ENCODE data around the gene THAP8.

Gene THAP8

DNA sequence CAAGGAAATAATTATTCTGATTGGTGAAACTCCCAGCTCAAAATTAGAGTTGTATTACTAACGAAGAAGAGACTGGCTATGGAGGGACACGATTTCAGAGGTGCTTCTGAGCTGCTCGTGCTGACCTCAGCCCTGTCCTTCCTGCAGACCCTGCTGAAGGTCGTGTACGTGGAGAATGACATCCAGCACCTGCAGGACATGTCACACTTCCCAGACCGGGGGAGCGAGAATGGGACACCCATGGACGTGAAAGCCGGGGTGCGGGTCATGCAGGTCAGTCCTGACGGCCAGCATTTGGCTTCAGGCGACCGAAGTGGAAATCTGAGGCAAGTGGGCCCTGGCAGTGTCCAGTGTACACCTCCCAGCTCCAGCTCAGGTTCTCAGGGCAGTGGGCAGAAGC is 28.8 kb upstream of the THAP8 start:
- no peak for DNase-seq
- ATAC-seq (ENCODE audit: insufficient read depth, low read depth): no peak

DNA sequence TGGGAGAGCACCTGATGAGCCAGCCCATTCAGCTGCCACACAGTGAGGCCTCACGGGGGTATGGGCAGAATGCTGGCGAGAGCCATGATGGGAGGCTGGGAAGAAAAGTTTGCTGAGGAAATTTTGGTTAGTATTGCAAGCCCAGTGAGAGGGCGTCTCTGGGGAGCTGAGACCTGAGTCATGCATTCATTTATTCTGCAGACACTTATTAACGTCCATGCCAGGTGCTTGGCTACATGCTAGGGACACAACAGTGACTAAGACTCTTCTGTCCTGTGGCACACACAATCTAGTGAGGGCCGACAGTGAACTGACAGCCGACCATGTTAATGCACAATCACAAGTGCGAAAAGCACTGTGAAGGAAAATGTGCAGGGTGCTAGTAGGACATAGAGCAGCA is 27.8 kb upstream of the THAP8 start:
- TF ChIP-seq CTCF (IDR thresholded peaks at IDR 0.05; ENCODE audit: borderline replicate concordance, extremely low read depth, low read length, poor library complexity, severe bottlenecking) (no peak), EZH2 (IDR thresholded peaks at IDR 0.05; ENCODE audit: borderline replicate concordance, low read depth, low read length, severe bottlenecking) (no peak)
- H3K79me2 ChIP-seq (ENCODE audit: insufficient read depth, low read length): peaks cover 10% of the 10 kb centered on the region
- H3K27ac ChIP-seq (ENCODE audit: low read length): no peak overlapping the region
- H3K4me3 ChIP-seq (ENCODE audit: low read depth in 1 of 2, low read length in 2 of 2): no peak overlapping the region
- DNase-seq: no peak
- ATAC-seq (ENCODE audit: insufficient read depth, low read depth): no peak
- H3K4me1 ChIP-seq (ENCODE audit: insufficient read depth, low read length): no peaks in the 10 kb centered on the region
- H2AFZ ChIP-seq (ENCODE audit: low read depth, low read length): no peak overlapping the region
- no peak overlapping the region for H3K4me2 ChIP-seq (ENCODE audit: insufficient read depth, low read length)
- peaks cover 91% of the 10 kb centered on the region for H3K36me3 ChIP-seq (ENCODE audit: insufficient read depth, low read length)
- H3K9me3 ChIP-seq (ENCODE audit: insufficient read depth, low read length, severe bottlenecking): no peaks in the 10 kb centered on the region
- H3K9ac ChIP-seq (ENCODE audit: low read depth, low read length): no peak overlapping the region
- no peaks in the 10 kb centered on the region for H3K27me3 ChIP-seq (ENCODE audit: insufficient read depth, low read length, poor library complexity)
- peaks cover 16% of the 10 kb centered on the region for H4K20me1 ChIP-seq (ENCODE audit: insufficient read depth, low read length)

More for the DNA sequence above, 28.8 kb upstream of the THAP8 start:
- Histone ChIP-seq H3K4me1 (ENCODE audit: insufficient read depth, low read length) (no peaks in the 10 kb centered on the region), H3K27me3 (ENCODE audit: insufficient read depth, low read length, poor library complexity) (no peaks in the 10 kb centered on the region), H3K9me3 (ENCODE audit: insufficient read depth, low read length, severe bottlenecking) (no peaks in the 10 kb centered on the region), H3K79me2 (ENCODE audit: insufficient read depth, low read length) (peaks cover 5% of the 10 kb centered on the region), H4K20me1 (ENCODE audit: insufficient read depth, low read length) (peaks cover 16% of the 10 kb centered on the region), H3K27ac (ENCODE audit: low read length) (no peak overlapping the region), H3K36me3 (ENCODE audit: insufficient read depth, low read length) (peaks cover 90% of the 10 kb centered on the region), H2AFZ (ENCODE audit: low read depth, low read length) (no peak overlapping the region), H3K4me2 (ENCODE audit: insufficient read depth, low read length) (no peak overlapping the region), H3K9ac (ENCODE audit: low read depth, low read length) (no peak overlapping the region), H3K4me3 (ENCODE audit: low read depth in 1 of 2, low read length in 2 of 2) (no peak overlapping the region)
- no peak for TF ChIP-seq CTCF (IDR thresholded peaks at IDR 0.05; ENCODE audit: borderline replicate concordance, extremely low read depth, low read length, poor library complexity, severe bottlenecking)

GRCh38 chr19:36081385-36081784 is 27.3 kb upstream of the THAP8 start:
- Histone ChIP-seq H3K4me3 (ENCODE audit: low read depth in 1 of 2, low read length in 2 of 2) (no peak overlapping the region), H3K36me3 (ENCODE audit: insufficient read depth, low read length) (peaks cover 90% of the 10 kb centered on the region), H3K9me3 (ENCODE audit: insufficient read depth, low read length, severe bottlenecking) (no peaks in the 10 kb centered on the region), H3K4me1 (ENCODE audit: insufficient read depth, low read length) (no peaks in the 10 kb centered on the region), H2AFZ (ENCODE audit: low read depth, low read length) (no peak overlapping the region), H3K4me2 (ENCODE audit: insufficient read depth, low read length) (no peak overlapping the region), H3K79me2 (ENCODE audit: insufficient read depth, low read length) (peaks cover 10% of the 10 kb centered on the region), H3K27ac (ENCODE audit: low read length) (no peak overlapping the region), H3K9ac (ENCODE audit: low read depth, low read length) (no peak overlapping the region), H4K20me1 (ENCODE audit: insufficient read depth, low read length) (peaks cover 16% of the 10 kb centered on the region), H3K27me3 (ENCODE audit: insufficient read depth, low read length, poor library complexity) (no peaks in the 10 kb centered on the region)
- ATAC-seq (ENCODE audit: insufficient read depth, low read depth) (no peak), DNase-seq (no peak)
- no peak for TF ChIP-seq EZH2 (IDR thresholded peaks at IDR 0.05; ENCODE audit: borderline replicate concordance, low read depth, low read length, severe bottlenecking)

DNA sequence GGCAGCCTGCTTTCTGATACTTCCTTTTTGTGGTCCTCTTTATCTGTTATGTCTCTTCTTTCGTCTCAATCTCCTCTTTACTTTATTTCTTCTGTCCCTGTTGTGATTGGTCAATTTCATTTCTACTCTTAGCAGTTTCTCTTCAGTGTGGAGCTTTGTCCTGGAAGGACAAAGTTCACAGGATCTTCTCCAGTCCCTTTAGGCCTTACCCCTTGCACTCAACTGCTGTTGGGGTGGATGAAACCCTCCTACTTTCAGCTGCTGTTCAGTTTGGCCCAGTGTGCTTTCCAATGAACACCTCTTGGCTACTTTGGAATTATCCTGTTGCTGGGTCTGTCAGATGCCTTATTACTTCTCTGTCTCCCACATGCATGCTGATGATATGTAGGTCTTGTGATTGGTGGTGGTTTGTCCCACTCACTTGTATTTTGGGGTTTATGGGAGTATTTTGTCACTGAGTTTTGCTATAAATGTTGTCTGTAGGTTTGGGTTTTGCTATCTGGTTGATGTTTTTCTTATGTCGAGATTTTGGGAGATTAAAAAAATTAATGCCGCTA is 25.4 kb upstream of the THAP8 start:
- peaks cover 9% of the 10 kb centered on the region for H3K79me2 ChIP-seq (ENCODE audit: insufficient read depth, low read length)
- H3K4me3 ChIP-seq (ENCODE audit: low read depth in 1 of 2, low read length in 2 of 2): no peak overlapping the region
- no peaks in the 10 kb centered on the region for H3K27me3 ChIP-seq (ENCODE audit: insufficient read depth, low read length, poor library complexity)
- H3K27ac ChIP-seq (ENCODE audit: low read length): no peak overlapping the region
- no peak for ATAC-seq (ENCODE audit: insufficient read depth, low read depth)
- peaks cover 89% of the 10 kb centered on the region for H3K36me3 ChIP-seq (ENCODE audit: insufficient read depth, low read length)
- H3K4me2 ChIP-seq (ENCODE audit: insufficient read depth, low read length): no peak overlapping the region
- DNase-seq: no peak
- H3K4me1 ChIP-seq (ENCODE audit: insufficient read depth, low read length): no peaks in the 10 kb centered on the region
- no peak overlapping the region for H2AFZ ChIP-seq (ENCODE audit: low read depth, low read length)
- no peaks in the 10 kb centered on the region for H3K9me3 ChIP-seq (ENCODE audit: insufficient read depth, low read length, severe bottlenecking)
- H3K9ac ChIP-seq (ENCODE audit: low read depth, low read length): no peak overlapping the region
- TF ChIP-seq CTCF (IDR thresholded peaks at IDR 0.05; ENCODE audit: borderline replicate concordance, extremely low read depth, low read length, poor library complexity, severe bottlenecking) (no peak), EZH2 (IDR thresholded peaks at IDR 0.05; ENCODE audit: borderline replicate concordance, low read depth, low read length, severe bottlenecking) (no peak)
- peaks cover 8% of the 10 kb centered on the region for H4K20me1 ChIP-seq (ENCODE audit: insufficient read depth, low read length)

Data from DND-41 (cell line).